Endometrial microvascular endothelial cells (primary cell): ENCODE measurements around the gene PLSCR2. TPM values are rescaled to one million over a fixed set of nuclear protein-coding genes. Genes with fewer than 3 reads are reported as not detected.
"Not testable (repeated sequence)": the region's sequence is repeated elsewhere in the genome, so short reads cannot be mapped to it uniquely, and the experiment has no call there.

Experiments
- in situ Hi-C: cut with HindIII; loops from 2 replicates; pipeline ENCODE4 v1.10.0; 2017; ENCODE audit warnings: low sequenced_read_pairs, low pct_unique_long_range_greater_than_20kb; ENCODE audit errors: inconsistent ontology term
- total RNA-seq: library from RNA; depleted of rRNA; stranded (reverse); fragments of >200 nt; gene quantifications from one replicate; pipeline ENCODE4 v1.2.3, GENCODE V29; 2015; ENCODE audit errors: inconsistent ontology term

The PLSCR2 gene, protein sequence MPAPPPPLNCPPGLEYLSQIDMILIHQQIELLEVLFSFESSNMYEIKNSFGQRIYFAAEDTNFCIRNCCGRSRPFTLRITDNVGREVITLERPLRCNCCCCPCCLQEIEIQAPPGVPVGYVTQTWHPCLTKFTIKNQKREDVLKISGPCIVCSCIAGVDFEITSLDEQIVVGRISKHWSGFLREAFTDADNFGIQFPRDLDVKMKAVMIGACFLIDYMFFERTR
- not detected for total RNA-seq

- in situ Hi-C loops, result no loop called here
Observed at GRCh38 chr3:146469150-146470017, at the start of gene PLSCR2. Gene PLSCR2 (minus strand): TSS chr3:146469561. CDS start chr3:146459904, 9,657 bp downstream.

DNA sequence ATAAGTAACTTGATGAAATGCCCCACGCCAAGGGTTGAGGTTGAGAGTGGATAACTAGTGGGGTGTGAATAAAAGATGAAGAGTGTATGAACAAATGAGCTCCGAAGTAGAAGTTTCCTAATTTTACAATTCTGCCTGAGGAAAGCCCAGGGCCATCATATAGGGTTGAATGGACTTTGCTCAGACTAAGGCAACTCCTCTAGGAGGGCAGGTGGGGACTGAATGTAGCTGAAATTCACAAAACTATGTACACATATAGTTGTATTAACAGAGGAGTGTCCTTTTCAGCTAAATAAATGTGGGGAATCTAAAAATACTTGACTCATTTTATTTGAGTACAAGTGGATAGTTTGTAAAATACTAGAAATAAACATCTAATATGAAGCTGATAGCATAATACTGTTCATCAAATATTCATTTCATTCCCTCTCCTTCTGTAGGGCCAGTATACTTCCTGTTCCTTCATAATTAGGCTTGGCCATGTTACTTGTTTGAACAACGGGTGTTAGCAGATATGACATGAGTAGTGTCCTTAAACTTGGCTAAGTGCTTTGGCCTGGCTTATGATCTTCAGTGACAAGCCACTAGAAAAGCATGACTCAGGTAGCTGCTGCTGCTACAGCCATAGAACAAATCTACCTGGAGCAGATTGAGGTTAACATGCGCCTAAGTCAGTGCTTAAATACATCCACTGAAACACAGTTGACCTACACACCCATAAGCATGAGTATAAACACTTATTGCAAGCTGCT, 48.5 kb upstream of the PLSCR2 start:
- in situ Hi-C loops, result no loop called here

DNA sequence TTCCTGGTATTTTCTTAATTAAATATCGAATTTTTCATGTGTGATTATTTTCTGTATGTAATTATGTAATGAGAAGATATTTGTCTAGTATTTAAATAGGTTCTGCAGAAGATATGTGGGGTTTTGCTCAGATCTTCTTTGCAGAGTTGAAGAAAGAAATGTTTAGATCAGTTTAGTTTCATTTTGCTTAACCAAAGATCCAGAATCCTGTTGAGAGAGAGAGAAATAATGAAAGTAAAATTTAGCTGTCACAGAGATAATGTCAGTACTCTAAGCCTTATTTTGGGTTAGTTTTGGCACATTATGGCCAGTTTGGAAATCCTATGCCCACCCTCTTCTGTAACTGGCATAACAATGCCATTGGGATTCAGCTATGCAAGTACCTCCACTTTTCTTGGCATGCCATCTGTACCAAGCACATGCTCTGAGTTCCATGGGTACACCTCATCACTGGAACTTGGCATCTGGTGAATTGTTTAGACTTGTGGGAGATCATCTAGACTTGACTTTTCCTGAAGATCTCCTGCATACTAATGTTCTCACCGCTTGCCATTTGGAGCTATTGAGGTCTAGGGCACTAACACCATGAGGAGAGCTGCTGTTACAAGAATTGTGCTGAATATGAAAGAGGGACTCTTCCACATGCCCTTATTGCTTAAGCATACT, 44.2 kb upstream of the PLSCR2 start:
- in situ Hi-C loops, result no loop called here

DNA sequence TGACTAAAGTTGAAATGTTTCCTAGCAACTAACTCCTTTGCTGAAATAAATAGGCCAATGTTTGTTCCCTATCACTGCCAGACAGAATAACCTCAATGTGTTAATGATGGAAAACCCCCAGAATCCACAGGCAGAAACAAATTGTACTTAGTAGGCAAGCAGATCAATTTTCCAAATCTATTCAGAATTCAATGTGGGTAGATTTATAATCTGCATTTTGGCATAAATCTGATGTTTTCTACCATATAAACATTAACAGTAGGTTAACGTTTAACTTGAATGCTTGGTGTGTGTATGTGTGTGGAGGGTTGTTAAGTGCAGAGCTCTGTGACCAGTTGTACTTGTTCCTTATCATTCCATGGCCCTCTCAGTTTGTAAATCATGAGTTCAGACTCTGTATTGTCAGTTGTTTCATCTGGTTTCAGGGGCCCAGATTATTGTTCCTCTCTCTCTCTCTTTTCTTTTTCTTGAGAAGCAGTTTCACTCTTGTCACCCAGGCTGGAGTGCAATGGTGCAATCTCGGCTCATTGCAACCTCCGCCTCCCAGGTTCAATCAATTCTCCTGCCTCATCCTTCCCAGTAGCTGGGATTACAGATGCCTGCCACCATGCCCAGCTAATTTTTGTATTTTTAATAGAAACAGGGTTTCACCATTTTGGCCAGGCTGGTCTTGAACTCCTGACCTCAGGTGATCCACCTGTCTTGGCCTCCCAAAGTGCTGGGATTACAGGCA, 42.2 kb upstream of the PLSCR2 start:
- in situ Hi-C loops, result no loop called here

GRCh38 chr3:146507331-146508120, 38.2 kb upstream of the PLSCR2 start:
- in situ Hi-C loops, result no loop called here

DNA sequence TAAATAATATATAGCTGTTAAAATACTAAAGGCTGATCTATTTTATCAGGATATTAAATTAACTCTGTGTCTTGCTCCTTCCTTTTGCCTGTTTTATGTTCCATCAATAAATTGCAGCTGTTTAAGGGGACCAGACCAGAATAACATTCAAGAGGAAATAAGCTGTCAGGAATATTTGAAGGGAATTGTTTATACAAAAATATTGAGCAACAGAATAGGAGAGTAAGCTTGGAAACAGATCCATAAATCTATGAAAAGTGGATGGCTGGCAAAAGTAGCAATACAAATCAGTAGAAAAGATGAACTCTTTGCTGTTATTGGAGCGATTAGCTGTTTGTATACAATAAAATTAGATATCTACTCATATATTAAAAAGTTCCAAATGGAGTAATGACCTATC, 36.2 kb upstream of the PLSCR2 start:
- in situ Hi-C loops, result no loop called here

- in situ Hi-C loops, result no loop called here
Observed at GRCh38 chr3:146504498-146505197, 35.3 kb upstream of the PLSCR2 start.

DNA sequence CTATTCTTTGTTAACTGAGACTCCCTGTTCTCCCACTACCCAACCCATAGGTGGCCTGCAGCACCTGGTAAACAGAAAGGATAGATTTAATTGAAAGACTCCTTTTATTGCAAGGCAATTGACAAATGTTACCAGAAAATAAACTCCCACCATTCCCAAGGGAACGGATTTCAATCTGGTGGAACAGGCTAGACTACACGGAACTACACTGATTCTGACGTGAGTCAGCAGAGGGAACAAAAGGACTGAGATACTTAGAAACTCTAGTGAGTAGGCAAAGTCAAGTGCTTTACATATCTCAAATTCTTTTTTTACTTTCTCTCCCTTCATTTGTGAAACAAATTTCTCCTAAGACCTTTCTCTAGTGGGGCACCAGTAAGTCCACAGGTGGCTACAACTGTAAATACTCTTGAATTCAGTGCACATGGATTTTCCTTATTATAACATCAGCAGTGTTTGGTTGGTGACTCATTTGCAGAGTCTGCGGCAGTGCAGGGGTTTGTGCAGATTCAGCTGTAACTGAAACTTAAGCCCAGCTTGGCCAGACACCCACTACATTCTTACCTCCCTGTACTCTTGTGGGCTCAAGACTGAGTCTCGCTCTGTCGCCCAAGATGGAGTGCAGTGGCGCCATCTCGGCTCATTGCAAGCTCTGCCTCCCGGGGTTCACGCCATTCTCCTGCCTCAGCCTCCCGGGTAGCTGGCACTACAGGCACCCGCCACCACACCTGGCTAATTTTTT, 34.3 kb upstream of the PLSCR2 start:
- in situ Hi-C loops, result no loop called here

DNA sequence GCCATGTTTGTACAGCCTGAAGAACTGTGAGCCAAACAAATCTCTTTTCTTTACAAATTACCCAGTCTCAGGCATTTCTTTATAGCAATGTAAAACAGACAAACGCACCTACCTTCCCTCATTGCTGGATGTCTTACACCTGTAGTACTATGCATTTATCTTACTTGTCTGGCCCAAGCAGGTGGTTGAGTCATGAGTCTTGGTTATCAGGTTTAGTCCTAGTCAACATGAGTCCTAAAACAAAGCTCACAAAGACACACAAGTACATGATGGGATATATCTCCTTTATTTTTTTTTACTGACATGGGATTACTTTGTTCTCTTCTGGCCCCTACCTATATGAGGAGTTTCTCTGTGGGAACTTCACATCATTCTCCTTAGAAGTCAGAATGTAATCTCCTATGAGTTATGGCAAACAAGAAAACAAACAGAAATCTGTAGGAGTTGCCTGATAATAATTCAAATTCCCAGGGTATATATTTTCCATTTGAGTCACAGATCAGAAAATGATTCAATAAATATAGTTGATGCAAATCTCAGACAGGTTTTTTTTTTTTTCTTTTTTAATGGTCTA, 33.6 kb upstream of the PLSCR2 start:
- in situ Hi-C loops, result no loop called here

GRCh38 chr3:146501752-146502151, 32.4 kb upstream of the PLSCR2 start:
- in situ Hi-C loops, result no loop called here

DNA sequence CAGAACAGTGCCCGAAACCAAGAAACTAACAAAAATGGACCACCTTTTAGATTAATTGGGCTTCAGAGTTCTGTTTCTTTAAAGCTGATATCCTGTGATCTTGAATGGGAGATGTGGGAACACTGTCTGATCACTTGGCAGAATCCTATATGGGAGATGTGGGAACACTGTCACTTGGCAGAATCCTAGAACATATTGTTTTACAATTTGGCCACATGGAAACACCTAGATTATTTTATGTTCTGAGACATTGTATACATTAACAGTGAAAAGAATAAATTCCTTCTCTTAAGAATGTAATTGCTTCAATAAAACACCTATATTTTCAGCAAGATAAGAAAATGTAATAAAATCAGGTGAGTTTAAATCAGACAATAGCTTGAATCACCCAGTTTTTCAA, 30.3 kb upstream of the PLSCR2 start:
- in situ Hi-C loops, result no loop called here

DNA sequence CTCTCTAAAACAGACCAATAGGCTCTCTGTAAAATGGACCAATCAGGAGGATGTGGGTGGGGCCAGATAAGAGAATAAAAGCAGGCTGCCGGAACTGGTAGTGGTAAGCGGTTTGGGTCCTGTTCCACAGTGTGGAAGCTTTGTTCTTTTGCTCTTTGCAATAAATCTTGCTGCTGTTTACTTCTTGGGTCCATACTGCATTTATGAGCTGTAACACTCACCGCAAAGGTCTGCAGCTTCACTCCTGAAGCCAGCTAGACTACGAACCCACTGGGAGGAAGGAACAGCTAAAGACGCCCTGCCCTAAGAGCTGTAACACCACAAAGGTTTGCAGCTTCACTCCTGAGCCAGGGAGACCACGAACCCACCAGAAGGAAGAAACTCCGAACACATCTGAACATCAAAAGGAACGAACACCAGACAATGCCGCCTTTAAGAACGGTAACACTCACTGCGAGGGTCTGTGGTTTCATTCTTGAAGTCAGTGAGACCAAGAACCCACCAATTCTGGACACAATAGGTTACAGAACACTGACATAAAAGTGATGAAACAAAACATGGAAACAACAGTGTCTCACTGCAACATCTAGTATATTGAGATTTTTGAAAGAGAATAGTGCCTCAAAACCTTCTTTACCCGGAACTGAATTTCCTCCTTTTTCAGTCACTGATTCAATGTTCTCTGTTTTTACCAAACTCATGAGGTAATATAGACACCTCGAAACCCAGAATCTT, 28.8 kb upstream of the PLSCR2 start:
- in situ Hi-C loops, result no loop called here

DNA sequence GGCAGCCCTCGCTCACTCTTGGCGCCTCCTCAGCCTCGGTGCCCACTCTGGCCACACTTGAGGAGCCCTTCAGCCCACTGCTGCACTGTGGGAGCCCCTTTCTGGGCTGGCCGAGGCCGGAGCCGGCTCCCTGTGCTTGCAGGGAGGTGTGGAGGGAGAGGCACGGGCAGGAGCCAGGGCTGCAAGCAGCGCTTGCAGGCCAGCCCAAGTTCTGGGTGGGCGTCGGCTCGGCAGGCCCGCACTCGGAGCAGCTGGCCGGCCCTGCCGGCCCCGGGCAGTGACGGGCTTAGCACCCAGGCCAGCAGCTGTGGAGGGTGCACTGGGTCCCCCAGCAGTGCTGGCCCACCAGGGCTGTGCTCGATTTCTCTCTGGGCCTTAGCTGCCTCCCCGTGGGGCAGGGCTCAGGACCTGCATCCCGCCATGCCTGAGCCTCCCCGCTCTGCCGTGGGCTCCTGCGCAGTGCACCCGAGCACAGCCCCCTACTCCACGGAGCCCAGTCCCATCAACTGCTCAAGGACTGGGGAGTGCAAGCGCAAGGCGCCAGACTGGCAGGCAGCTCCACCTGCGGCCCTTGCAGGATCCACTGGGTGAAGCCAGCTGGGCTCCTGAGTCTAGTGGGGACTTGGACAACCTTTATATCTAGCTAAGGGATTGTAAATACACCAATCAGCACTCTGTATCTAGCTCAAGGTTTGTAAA, 27.9 kb upstream of the PLSCR2 start:
- in situ Hi-C loops, result not testable (repeated sequence)

DNA sequence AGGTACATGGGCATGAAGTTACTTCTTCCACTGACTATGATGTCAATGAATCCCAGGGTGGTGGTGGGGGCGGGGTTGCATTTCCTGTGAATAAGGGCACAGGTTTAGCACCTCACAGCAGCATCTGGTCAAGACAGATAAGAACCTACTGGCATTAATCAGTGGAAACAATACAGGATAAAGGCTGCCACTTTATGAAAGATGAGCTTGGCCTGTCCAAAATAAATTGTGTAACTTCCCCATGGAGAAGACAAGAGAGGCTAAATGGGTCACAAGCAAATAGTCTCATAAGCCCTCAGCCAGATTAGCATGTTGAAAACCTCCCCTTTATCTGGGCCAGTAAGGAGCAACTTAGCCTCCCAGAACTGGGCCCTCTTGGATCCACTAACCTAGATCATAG, 27.4 kb upstream of the PLSCR2 start:
- in situ Hi-C loops, result no loop called here

DNA sequence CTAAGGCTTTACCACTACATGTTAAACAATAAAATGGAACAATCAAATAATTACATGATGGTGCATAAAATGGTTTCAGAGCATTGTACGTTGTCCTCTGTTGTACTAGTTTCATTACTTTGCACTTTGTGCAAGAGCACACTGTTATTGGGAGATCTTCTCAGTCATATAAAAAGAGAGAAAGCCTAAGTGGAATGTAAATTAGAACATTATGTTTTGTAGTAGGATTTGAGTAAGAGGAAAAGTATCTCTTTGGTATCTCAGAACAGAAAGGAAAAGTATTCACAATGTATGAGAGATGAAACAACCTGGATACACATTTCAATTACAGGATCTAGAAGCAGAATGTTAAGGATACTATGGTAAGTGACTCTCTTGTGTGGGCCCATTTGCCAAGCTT, 26.9 kb upstream of the PLSCR2 start:
- in situ Hi-C loops, result no loop called here
